H1 (cell line): ENCODE results near the gene CELF1.

Experiments used
- EP300 ChIP-seq, 2 experiments: IDR thresholded peaks; 1 replicate in 1 of 2; 2 replicates in 1 of 2; pipeline ENCODE4 v1.6.1; 2011 to 2012; ENCODE audit warnings: low read depth in 2 of 2, low read length in 2 of 2, mild to moderate bottlenecking in 2 of 2, borderline replicate concordance in 1 of 2, inconsistent platforms in 1 of 2, moderate library complexity in 1 of 2
- EZH2 ChIP-seq: fragments of 200-600 bp; sonication (generic); IDR thresholded peaks from 2 replicates; pipeline ENCODE4 v1.7.1; 2012; ENCODE audit warnings: low read depth, mild to moderate bottlenecking, moderate library complexity, low read length, inconsistent platforms; ENCODE audit not compliant: severe bottlenecking
- JUND ChIP-seq: IDR thresholded peaks from 2 replicates; pipeline ENCODE4 v1.6.1; 2011; ENCODE audit warnings: mild to moderate bottlenecking, improper control_type of control experiment, low read length
- POLR2A ChIP-seq, 2 experiments: IDR thresholded peaks; 1 replicate in 1 of 2; 2 replicates in 1 of 2; pipeline ENCODE4 v1.6.1; 2011; ENCODE audit warnings: low read depth in 2 of 2, low read length in 2 of 2, mild to moderate bottlenecking in 2 of 2; ENCODE audit errors: control extremely low read depth in 1 of 2
- SP1 ChIP-seq: IDR thresholded peaks from 2 replicates; pipeline ENCODE4 v1.6.1; 2011; ENCODE audit warnings: low read depth, low read length
- SUZ12 ChIP-seq: fragments of 200-600 bp; sonication (generic); IDR thresholded peaks from 2 replicates; pipeline ENCODE4 v1.6.1; 2012; ENCODE audit warnings: mild to moderate bottlenecking, inconsistent platforms, low read length, moderate library complexity, mixed read lengths
- TF ChIP-seq, protein P1 (sequence below), 3 experiments: IDR thresholded peaks; 1 replicate in 2 of 3; 2 replicates in 1 of 3; pipeline versions ENCODE4 v1.5.1 to v1.6.1; 2011; ENCODE audit warnings: low read length in 3 of 3, mild to moderate bottlenecking in 3 of 3, inconsistent platforms in 2 of 3, low read depth in 1 of 3, moderate library complexity in 1 of 3; ENCODE audit not compliant: insufficient read depth in 1 of 3; ENCODE audit errors: control extremely low read depth in 1 of 3

DNA sequence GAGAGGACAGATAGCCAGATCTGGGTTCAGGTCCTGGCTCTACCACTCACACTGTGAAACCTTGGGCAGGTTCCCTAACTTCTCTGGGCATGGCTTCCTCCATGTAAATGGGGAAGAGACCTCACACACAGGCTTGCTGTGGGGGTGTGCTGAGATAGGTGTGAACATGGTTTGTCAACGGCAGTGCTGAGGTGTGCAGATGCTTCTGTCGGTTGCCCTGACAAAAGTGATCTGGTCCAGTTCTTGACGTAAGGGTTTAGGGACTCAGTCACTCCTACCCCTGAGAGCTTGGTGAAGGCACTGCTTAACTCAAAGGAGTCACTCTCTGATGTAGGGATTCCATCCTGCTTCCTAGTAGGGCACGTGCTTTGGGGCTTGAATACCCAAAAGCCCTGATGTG lies 39.3 kb upstream of the CELF1 start:
- TF ChIP-seq, protein P1, sequence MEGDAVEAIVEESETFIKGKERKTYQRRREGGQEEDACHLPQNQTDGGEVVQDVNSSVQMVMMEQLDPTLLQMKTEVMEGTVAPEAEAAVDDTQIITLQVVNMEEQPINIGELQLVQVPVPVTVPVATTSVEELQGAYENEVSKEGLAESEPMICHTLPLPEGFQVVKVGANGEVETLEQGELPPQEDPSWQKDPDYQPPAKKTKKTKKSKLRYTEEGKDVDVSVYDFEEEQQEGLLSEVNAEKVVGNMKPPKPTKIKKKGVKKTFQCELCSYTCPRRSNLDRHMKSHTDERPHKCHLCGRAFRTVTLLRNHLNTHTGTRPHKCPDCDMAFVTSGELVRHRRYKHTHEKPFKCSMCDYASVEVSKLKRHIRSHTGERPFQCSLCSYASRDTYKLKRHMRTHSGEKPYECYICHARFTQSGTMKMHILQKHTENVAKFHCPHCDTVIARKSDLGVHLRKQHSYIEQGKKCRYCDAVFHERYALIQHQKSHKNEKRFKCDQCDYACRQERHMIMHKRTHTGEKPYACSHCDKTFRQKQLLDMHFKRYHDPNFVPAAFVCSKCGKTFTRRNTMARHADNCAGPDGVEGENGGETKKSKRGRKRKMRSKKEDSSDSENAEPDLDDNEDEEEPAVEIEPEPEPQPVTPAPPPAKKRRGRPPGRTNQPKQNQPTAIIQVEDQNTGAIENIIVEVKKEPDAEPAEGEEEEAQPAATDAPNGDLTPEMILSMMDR (IDR thresholded peaks at IDR 0.05; ENCODE audit: control extremely low read depth in 1 of 3, insufficient read depth in 1 of 3, low read depth in 1 of 3, low read length in 3 of 3) = no peak
- TF ChIP-seq SUZ12 = no peak
- no peak for TF ChIP-seq SP1
- TF ChIP-seq EP300 (IDR thresholded peaks at IDR 0.05; ENCODE audit: borderline replicate concordance in 1 of 2, low read depth in 2 of 2, low read length in 2 of 2) = no peak
- TF ChIP-seq JUND = no peak
- no peak for TF ChIP-seq POLR2A (IDR thresholded peaks at IDR 0.05; ENCODE audit: control extremely low read depth in 1 of 2, low read depth in 2 of 2, low read length in 2 of 2)
- TF ChIP-seq EZH2 = no peak
